ENCODE data around the gene WDR86.

Gene WDR86

GRCh38 chr7:151431768-151432311 is 22.0 kb upstream of the WDR86 start:
- no peak for FAIRE-seq
- no peak for DNase-seq (ENCODE audit: insufficient read length)
- TF ChIP-seq TAF1 (IDR thresholded peaks at IDR 0.05; ENCODE audit: borderline replicate concordance, low read depth, low read length) (no peak), POLR2A (IDR thresholded peaks at IDR 0.05; ENCODE audit: low read depth, low read length) (no peak), POLR2AphosphoS5 (IDR thresholded peaks at IDR 0.05; ENCODE audit: low read depth, low read length) (no peak)

GRCh38 chr7:151431281-151431767 is 21.5 kb upstream of the WDR86 start:
- FAIRE-seq: no peak
- no peak for DNase-seq (ENCODE audit: insufficient read length)
- TF ChIP-seq TAF1 (IDR thresholded peaks at IDR 0.05; ENCODE audit: borderline replicate concordance, low read depth, low read length) (no peak), POLR2A (IDR thresholded peaks at IDR 0.05; ENCODE audit: low read depth, low read length) (no peak), POLR2AphosphoS5 (IDR thresholded peaks at IDR 0.05; ENCODE audit: low read depth, low read length) (no peak)

- FAIRE-seq (no peak), DNase-seq (ENCODE audit: insufficient read length) (no peak)
- no peak for TF ChIP-seq POLR2A (IDR thresholded peaks at IDR 0.05; ENCODE audit: low read depth, low read length)
- TF ChIP-seq POLR2AphosphoS5 (IDR thresholded peaks at IDR 0.05; ENCODE audit: low read depth, low read length): no peak
- no peak for TF ChIP-seq TAF1 (IDR thresholded peaks at IDR 0.05; ENCODE audit: borderline replicate concordance, low read depth, low read length)
Observed at GRCh38 chr7:151430391-151431205, 20.8 kb upstream of the WDR86 start.

GRCh38 chr7:151429560-151430331 is 19.9 kb upstream of the WDR86 start:
- FAIRE-seq: peak; percentile 63
- peak; percentile 63 for DNase-seq (ENCODE audit: insufficient read length)
- TF ChIP-seq TAF1 (IDR thresholded peaks at IDR 0.05; ENCODE audit: borderline replicate concordance, low read depth, low read length) (no peak), POLR2AphosphoS5 (IDR thresholded peaks at IDR 0.05; ENCODE audit: low read depth, low read length) (no peak), POLR2A (IDR thresholded peaks at IDR 0.05; ENCODE audit: low read depth, low read length) (no peak)

- TF ChIP-seq TAF1 (IDR thresholded peaks at IDR 0.05; ENCODE audit: borderline replicate concordance, low read depth, low read length) (no peak), POLR2AphosphoS5 (IDR thresholded peaks at IDR 0.05; ENCODE audit: low read depth, low read length) (no peak), POLR2A (IDR thresholded peaks at IDR 0.05; ENCODE audit: low read depth, low read length) (no peak)
- no peak for FAIRE-seq
- no peak for DNase-seq (ENCODE audit: insufficient read length)
Observed at GRCh38 chr7:151429237-151429559, 19.4 kb upstream of the WDR86 start.

- DNase-seq (ENCODE audit: insufficient read length) (no peak), FAIRE-seq (no peak)
- TF ChIP-seq POLR2A (IDR thresholded peaks at IDR 0.05; ENCODE audit: low read depth, low read length) (no peak), POLR2AphosphoS5 (IDR thresholded peaks at IDR 0.05; ENCODE audit: low read depth, low read length) (no peak), TAF1 (IDR thresholded peaks at IDR 0.05; ENCODE audit: borderline replicate concordance, low read depth, low read length) (no peak)
Observed at GRCh38 chr7:151428378-151429236, 18.8 kb upstream of the WDR86 start.

- DNase-seq (ENCODE audit: insufficient read length) (no peak), FAIRE-seq (no peak)
- TF ChIP-seq POLR2AphosphoS5 (IDR thresholded peaks at IDR 0.05; ENCODE audit: low read depth, low read length) (no peak), POLR2A (IDR thresholded peaks at IDR 0.05; ENCODE audit: low read depth, low read length) (no peak), TAF1 (IDR thresholded peaks at IDR 0.05; ENCODE audit: borderline replicate concordance, low read depth, low read length) (no peak)
Observed at GRCh38 chr7:151427705-151428377, 18.0 kb upstream of the WDR86 start.

- DNase-seq (ENCODE audit: insufficient read length): no peak
- no peak for FAIRE-seq
Observed at GRCh38 chr7:151426904-151427704, 17.3 kb upstream of the WDR86 start.

GRCh38 chr7:151426441-151426903 is 16.6 kb upstream of the WDR86 start:
- DNase-seq (ENCODE audit: insufficient read length) (no peak), FAIRE-seq (no peak)
- TF ChIP-seq TAF1 (IDR thresholded peaks at IDR 0.05; ENCODE audit: borderline replicate concordance, low read depth, low read length) (no peak), POLR2AphosphoS5 (IDR thresholded peaks at IDR 0.05; ENCODE audit: low read depth, low read length) (no peak), POLR2A (IDR thresholded peaks at IDR 0.05; ENCODE audit: low read depth, low read length) (no peak)

More at GRCh38 chr7:151426904-151427704, 17.3 kb upstream of the WDR86 start:
- no peak for TF ChIP-seq POLR2A (IDR thresholded peaks at IDR 0.05; ENCODE audit: low read depth, low read length)
